Esophagus muscularis mucosa (tissue), 3 donors: ENCODE results near the gene BACE1-AS.

ENCODE experiments used
- CTCF ChIP-seq, 3 experiments: fragments of 200-600 bp in 2 of 3; fragments of 450-650 bp in 1 of 3; sonication (generic) in 2 of 3; IDR thresholded peaks; one replicate each; pipeline ENCODE4 v1.5.1; 2017 to 2019; ENCODE audit warnings: antibody characterized with exemption in 3 of 3, mild to moderate bottlenecking in 2 of 3, moderate library complexity in 1 of 3
- EP300 ChIP-seq: sonication (generic); formaldehyde crosslinking; IDR thresholded peaks from one replicate; pipeline ENCODE4 v1.6.1; 2017; ENCODE audit warnings: antibody characterized with exemption

DNA sequence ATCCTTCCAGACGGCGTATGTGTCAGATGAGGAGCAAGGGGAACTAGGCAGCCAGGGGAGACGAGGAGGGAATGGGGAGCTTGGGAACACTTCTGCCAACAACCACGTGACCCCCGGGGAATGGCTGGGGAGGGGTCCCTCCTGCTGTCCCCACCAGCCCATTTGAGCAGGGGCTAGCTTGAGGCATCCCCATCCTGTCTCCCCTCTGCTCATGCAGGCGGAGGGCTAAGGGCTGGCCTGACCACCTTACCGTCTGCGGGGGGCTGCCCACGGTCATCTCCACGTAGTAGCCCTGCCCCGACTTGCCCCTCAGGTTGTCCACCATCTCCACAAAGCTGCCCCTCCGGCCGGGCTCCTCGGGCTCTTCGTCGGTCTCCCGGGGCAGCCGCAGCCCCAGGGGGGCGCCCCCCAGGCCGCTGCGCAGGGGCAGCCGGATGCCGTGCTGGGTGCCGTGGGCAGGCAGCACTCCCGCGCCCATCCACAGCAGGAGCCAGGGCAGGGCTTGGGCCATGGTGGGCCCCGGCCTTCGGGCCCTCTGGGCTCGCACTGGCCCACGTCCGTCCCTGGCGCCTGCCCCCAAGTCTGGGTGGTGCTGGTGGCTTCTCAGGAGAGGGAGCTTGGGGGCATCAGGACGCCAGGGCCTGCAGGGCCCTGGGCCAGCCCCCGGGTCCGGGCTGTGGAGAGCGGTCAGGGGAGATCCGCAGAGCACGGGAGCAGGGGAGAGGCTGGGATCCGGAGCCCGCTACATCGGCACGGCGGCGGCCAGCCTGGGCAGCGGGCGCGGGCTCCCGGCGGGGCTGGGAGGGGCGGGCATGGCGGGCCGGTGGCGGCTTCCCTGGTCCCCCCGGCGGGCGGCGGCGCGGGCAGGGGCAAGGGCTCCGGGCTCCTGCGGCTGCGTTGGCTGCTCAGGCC, 24.4 kb downstream of the BACE1-AS start:
- TF ChIP-seq CTCF (IDR thresholded peaks at IDR 0.05), result no peak
- TF ChIP-seq EP300, result no peak
